GM18868 (cell line): ENCODE results near the gene ARHGAP29.

Experiments
- ATAC-seq: cut with Tn5 transposase; IDR thresholded peaks from one replicate; pipeline ENCODE4 v1.9.1; 2021; ENCODE audit warnings: mild to moderate bottlenecking, moderate library complexity; ENCODE audit not compliant: unreplicated experiment

Gene ARHGAP29, protein sequence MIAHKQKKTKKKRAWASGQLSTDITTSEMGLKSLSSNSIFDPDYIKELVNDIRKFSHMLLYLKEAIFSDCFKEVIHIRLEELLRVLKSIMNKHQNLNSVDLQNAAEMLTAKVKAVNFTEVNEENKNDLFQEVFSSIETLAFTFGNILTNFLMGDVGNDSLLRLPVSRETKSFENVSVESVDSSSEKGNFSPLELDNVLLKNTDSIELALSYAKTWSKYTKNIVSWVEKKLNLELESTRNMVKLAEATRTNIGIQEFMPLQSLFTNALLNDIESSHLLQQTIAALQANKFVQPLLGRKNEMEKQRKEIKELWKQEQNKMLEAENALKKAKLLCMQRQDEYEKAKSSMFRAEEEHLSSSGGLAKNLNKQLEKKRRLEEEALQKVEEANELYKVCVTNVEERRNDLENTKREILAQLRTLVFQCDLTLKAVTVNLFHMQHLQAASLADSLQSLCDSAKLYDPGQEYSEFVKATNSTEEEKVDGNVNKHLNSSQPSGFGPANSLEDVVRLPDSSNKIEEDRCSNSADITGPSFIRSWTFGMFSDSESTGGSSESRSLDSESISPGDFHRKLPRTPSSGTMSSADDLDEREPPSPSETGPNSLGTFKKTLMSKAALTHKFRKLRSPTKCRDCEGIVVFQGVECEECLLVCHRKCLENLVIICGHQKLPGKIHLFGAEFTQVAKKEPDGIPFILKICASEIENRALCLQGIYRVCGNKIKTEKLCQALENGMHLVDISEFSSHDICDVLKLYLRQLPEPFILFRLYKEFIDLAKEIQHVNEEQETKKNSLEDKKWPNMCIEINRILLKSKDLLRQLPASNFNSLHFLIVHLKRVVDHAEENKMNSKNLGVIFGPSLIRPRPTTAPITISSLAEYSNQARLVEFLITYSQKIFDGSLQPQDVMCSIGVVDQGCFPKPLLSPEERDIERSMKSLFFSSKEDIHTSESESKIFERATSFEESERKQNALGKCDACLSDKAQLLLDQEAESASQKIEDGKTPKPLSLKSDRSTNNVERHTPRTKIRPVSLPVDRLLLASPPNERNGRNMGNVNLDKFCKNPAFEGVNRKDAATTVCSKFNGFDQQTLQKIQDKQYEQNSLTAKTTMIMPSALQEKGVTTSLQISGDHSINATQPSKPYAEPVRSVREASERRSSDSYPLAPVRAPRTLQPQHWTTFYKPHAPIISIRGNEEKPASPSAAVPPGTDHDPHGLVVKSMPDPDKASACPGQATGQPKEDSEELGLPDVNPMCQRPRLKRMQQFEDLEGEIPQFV

DNA sequence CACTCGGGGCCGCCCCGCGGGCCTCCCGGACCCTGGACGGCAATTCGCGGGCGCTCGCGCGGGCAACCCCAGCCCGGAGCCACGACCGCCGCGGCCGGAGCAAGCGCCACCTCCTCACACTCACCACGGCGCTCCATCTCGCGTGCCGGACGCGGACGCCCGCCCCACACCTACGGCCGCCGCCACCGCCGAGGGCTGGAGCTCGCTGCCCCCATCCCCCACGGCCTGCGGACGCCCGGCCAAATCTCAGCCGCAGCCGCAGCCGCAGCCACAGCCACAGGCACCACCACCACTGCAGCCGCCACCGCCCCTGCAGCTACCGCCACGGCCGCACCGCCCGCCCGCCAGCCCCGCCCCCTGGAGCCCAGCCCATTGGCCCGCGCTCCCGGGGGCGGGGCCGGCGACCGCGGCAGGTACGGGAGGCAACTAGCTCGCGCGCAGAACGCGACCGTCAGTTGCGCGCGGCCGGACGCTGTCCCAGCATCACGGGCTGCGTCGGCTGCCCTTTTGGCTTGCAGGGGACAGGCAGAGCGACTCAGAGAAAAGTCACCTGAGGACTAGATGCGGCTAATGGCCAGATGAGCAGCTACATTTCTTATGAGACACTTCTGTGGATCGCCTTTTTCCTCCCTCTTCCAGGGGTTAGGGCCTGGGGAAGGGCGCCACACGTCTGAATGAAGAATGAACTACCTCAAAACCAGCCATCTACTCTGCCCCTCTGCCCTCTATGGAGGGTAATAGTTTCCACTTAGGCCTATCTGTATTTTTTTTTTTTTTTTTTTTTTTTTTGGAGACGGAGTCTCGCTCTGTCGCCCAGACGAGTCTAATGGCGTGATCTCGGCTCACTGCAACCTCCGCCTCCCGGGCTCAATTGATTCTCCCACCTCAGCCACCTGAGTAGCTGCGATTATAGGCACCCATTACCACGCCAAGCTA lies at the start of gene ARHGAP29:
Gene ARHGAP29 (minus strand): TSS at position 294 of the 936 bp plus-strand sequence. CDS start 5,973 bp downstream, outside the sequence.
- ATAC-seq, result peak; percentile 93

DNA sequence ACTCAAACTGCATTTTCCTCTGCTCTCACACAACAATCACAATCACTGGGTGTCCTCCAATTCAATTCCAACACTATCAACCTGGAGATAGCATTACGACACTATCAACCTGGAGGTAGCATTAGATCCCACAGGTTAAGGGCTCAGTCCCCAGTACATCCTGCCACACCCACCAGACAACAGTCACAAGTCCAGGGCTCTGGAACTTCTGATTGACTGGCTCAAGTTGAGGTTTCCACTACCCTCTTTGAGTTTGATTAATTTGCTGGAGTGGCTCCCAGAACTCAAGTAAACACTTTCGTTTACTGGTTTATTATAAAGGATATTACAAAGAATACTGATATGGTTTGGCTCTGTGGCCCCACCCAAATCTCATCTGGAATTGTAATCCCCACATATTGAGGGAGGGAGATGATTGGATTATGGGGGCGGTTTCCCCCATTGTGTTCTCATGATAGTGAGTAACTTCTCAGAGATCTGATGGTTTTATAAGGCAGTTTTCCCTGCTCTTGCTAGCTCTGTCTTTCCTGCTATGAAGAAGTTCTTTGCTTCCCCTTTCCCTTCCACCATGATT lies 49.6 kb upstream of the ARHGAP29 start:
- ATAC-seq, result no peak

DNA sequence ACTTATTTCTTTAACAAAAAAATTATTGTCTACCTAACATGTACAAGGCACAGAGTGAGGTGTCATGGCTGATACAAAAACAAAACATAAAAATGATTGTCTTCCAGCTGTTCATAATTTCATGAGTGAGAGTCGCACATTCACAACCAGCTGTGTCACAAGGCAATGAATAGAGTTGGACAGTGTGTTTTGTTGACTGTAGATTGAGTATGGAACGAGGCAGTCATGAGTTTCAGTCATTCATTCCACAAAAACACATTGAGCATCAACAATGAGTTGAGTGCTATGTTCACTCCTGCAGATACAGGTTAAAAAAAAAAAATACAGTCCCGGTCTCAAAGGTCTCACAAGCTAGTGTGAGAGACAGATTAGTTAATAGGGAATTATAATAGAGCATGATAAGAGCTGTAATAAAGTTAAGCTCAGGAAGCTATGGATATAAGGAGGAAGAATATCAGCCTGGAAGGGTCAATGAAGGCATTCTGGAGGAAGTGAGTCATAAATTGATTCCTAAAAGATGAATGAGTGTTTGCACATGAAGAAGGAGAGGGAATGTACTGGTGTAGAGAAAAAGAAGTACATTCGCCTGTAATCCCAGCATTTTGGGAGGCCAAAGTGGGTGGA lies 47.8 kb upstream of the ARHGAP29 start:
- no peak for ATAC-seq

DNA sequence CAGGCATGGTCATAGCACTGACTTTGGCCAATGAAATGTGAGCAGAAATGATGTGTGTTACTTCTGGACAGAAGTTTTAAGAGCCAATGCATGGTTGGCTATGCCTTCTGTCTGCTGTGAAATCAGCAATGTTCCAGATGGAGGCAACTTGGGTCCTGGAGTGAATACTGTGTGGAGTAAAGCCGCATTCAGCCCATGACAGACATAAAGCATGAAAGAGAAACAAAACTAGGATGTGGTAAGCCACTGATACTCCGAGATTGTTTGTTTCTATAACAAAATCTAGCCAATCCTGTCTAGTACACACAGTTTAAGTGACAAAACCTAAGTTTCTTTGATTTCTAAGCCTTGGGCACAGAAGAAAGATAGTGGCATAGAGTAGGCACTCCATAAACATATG lies 47.1 kb upstream of the ARHGAP29 start:
- peak; percentile 94 for ATAC-seq

DNA sequence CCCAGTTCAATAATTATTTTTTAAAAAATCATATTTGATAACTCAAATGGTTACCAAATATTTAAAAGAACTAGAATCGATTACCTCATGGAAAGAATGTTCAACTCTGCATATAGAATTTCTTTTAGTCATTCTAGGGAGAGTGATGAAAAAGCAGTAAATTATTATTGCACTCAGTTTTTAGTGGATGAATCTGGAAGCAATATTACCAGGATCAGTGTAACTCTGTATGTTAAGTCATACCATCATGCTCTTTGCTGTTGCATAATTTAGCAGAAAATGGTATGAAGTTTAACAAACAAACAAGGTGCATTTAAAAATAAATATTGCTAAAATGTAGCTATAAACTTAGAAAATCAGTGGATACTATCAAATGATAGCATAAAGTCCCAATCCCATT lies 46.1 kb upstream of the ARHGAP29 start:
- no peak for ATAC-seq

DNA sequence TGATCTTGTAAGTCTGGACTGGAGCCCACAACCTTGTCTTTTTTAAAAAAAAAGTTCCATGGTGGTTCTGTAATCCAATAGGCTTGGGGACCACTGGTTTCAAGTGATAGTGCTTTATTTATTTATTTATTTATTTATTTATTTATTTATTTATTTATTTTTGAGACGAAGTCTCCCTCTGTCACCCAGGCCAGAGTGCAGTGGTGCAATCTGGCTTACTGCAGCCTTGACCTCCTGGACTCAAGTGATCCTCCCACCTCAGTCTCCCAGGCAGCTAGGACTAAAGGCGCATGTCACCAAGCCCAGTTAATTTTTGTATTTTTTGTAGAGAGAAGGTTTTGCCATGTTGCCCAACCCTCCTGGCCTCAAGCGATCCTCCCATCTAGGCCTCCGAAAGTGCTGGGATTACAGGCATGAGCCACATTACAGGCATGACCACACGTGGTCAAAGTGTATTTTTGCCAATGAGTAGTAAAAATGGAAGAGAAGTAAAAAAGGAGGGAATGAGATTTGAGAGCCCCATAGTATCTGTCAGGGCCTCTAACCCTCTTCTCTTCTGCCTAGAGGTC lies 44.8 kb upstream of the ARHGAP29 start:
- ATAC-seq, result no peak

DNA sequence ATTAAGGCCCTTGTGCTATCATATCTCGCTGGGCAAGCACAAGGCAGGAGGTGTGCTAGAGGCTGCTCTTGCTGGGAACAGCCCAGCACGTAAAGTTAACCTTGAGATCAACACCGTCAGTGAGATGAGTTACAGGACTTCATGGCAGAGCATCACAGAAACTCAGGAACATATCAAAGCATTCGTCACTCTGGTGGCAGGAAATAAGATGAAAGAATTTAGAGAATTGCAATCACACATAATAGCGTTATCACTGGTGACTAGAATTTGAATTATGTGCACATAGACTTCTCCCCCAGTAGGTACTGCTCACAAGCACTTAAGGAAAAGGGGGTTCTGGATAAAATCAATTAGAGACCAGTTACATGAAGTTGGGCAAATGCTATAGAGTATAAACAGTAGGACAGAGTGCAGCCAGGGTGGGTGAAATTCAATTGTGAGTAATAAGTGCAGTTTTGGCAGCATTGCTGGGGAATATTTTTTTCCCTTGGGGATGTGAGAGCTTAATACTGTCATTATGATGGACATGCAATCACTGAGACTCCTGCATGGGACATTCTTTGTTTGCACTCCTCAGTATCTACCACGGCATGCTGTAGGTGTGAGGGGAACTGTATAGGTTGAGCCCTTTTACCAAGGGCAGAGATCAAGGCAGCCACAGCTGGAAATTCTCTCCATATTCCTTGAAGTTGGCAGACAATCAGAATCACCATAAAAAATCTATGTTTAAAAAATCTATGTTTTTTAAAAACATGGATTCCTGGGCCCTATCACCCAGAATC lies 44.2 kb upstream of the ARHGAP29 start:
- no peak for ATAC-seq

DNA sequence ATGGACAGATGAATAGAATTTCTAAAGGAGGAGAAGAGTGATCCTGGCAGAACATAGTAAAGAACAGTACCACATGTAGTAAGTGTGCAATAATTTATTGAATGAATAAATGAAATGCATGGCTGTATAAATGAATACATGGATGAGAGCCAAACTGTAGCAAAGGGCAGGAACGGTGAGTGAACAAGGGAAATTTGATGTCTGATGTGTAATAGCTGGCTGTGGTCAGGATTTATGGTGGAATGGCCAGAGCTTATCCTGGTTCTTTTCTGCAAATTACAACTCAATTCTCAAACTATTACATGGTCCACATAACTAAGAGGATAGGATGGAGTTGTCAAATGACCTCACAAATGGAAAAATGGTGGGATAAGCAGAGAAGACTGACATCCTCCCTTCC lies 43.2 kb upstream of the ARHGAP29 start:
- no peak for ATAC-seq

DNA sequence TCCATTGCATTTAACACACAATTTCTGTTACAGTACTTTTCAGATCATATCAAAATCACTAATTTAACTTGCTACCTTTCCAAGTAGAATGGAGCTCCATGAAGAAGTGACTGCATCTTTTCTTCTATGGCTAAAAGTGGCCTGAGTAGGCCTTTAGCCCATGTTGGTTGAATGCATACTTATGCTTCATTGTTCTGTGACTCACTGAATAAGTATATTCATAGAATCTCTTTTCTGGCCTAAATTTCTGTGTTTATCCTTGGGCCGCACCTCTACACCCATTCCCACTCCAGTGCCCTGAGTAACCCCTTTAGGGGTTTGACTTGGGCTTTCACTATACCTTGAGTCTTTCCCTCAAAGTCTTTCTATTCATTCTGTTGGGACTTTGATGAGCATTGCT lies 42.1 kb upstream of the ARHGAP29 start:
- no peak for ATAC-seq

DNA sequence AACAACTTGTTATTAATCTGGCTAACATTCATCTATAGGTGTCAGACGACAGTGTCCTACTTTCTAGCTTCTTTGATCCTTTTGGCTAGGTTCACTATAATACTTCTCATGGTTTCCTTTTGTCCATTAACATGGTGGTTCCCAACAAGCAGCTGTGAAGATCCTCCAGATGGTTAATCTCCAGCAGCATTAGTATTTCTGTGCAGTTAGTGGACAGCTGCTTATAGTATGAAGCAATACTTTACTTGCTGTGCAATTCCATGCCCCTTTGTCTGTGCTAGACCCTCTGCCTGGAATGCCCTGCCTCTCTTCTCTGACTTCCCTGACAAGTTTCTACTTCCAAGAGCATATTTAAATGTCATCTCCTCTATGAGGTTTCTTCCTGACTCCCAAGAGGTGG lies 41.7 kb upstream of the ARHGAP29 start:
- ATAC-seq, result no peak

DNA sequence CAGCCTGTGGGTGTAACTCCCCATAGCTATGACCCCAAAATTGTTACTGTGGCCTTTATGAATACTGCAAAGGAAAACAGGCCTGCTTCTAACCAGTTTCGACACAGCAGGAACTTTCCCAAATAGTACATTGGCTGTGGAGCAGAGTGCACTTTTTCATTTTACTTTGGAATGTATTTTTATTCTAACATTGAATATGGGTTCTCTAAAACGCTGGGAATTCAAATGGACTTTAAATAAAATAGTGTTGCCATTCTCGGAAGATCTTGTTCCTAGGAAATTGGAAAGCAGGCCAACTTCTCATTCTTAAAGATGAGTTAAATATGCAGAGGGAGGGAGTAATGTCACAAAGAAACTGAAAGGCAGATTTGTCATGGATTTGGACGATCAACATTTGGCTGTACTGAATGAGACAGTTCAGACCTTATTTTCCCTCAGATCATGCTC lies 39.6 kb upstream of the ARHGAP29 start:
- ATAC-seq, result no peak

DNA sequence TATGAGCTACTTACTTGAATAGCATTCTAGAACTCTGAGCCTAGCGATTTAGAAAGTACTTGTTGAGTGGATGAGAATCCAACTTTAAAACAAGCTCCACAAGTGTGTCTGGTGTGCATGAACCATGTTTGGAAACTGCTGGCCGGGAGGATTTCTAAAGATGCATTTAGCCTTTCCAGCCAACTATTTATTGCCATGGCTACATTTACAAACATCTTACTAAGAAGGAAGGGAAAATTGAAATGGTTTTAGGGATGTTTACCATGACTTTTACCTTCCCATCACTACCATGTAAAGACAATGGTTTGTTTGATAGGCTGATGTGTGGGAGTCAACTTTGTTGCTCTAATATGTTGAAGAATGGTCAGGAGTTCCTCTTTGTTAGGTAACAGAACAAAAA lies 37.7 kb upstream of the ARHGAP29 start:
- no peak for ATAC-seq

DNA sequence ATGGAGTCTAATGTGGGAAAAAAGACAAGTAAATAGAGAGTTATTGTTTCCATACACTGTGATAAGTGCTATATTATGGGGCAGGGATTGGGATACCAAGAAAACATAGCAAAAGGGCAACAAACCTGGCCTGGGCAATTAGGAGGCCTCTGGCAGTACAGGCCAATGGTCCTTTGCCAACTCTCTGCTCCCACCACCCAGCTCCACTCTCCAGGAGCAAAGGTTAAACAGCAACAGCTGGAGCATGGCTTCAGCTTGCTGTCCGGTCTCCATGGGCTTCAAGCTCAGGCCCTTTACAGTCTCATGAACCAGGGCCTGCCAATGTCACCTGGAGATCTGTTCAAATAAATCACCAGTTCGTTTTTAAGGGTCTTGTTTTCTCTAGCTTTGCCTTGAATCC lies 37.2 kb upstream of the ARHGAP29 start:
- no peak for ATAC-seq

DNA sequence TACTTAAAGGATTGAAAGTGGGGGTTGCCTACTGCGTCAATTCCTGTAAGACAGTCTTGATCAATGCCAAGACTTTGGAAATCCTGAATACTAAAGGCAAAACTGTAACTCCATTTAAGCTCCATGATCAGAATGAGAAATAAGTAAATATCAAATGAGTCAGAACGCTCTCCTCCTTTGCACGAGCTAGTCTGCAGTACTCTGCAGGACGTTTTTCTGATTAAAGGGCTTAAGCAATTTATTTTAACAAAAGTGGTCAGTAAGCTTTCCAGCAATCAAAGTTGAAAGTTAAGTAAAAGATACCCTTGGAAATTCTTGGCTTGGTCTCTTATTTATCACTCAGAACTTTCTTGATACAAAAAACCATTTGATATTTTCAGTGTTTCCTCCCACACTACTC lies 35.7 kb upstream of the ARHGAP29 start:
- no peak for ATAC-seq

DNA sequence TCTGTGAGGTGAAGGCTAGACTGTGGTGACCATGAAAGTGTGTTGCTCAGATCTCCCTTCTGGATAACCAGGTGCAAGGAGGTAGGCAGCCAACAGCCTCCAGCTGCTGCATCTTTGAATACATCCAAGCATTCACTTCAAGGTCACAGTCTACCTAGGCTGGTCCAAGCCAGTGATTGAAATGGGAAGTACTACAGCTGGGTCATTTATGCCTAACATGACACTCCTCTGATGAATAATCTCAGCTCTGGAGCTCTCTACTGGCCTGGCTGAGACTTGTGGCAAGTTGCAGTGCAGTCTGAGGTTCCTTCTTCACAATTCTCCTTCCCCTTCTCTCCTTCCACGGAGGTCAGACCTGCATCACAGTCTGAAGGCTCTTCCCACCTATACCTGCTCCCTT lies 35.0 kb upstream of the ARHGAP29 start:
- ATAC-seq, result no peak

DNA sequence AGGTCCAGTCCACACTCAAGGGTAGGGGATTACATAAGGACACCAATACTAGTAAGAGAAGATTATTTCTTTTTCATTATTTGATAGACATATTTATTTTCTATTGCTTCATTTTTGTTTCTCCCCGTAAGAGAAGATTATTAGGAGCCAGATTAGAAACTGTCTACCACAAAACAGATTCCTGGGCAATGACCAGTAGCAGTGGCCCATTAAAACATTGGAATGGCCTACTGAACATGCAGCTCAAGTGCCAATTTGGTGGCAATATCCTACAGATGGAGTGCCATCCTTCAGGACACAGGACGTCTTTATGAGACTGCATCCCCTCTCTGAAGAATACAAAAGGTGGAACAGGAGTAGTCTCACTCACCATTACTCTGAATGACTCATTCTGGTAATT lies 34.0 kb upstream of the ARHGAP29 start:
- ATAC-seq, result no peak

DNA sequence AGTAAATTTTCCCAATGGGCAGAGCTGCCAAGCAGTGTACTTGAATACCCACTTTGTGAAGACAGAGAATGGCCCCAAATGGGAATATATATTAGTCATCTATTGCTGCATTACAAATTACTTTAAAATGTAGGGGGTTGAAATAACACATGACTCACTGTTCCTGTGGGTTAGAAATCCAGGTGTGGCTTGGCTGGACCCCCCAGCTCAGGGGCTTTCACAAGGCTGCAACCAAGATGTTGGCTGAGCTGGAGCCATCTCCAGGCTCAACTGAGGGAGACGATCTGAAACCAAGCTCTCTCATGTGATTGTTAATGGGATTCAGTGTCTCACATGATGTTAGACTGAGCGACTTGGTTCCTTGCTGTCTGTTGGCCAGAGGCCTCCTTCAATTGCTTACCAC lies 33.4 kb upstream of the ARHGAP29 start:
- ATAC-seq, result no peak

DNA sequence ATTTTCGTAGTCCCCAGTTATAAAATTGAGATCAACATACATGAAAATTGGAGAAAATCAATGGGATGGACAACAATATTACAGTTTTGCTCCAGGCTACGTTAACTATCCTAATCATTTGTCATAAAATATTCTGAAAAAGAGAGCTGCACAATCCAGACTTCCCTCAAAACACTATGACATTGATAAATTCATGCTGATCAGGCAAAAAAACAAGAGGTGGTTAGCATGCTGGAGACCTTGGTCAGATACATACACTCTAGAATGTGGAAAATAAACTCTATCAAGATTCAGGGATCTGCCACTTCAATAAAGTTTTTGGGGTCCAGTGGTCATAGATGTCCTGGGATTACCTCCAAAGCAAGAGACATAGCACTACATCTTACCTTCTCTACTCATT lies 32.5 kb upstream of the ARHGAP29 start:
- ATAC-seq, result no peak
